ENCODE measurements around the gene TSFM.
"Not testable (repeated sequence)": the region's sequence is repeated elsewhere in the genome, so short reads cannot be mapped to it uniquely, and the experiment has no call there.

TSFM gene

DNA sequence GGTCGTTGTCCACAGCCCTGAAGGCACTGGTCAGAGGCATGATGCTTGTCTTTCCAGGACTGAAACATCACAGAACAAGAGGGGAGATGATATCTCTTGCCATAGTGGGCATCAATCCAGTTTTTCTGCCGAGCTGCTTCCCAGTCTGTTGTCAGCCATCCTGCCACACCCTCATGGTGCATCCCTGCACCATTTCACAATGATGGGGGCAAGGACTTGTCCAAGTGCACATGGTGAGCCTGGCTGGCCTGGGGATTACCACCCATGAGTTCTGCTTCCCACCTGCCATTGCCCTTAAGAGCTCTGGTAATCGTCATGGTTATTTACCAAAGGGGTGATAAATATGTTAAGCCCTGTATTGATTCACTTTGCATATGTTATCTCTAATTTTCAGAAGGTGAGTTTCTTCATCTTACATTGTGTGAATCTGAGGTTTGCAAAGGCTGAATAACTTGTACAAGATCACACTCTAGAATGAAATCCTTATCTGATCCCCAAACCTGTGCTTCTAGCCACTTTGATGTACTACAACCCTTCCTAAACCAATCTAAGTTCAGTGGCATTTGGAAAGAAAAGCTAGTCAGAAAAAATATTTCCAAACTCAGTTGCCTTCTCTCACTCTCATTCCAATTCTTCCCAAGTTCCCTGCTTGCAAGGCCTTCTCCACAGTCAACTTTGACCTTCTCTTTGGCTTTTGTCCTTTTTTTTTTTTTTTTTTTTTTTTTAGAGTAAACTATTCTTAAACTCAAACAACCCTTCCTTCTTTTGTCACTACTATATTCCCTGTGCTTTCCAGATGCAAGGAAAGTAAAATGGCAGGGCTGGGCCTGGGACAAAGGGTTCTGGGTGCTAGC is 33.6 kb downstream of the TSFM start:
- no peak for DNase-seq

DNA sequence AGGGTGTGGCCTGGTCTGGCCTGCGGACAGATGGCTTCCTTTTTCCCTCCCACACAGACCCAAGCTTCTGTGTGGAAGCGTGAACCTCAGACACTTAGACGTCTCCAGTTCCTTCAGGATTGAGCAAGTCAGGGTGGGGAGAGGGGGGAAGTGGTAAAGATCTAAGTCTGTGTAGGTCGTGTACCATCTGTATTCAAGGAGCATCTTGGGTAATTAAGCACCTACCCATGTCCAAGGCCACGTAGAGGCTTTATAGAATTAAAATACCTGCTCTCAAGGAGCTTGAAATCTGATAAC is 34.2 kb downstream of the TSFM start:
- DNase-seq = peak; percentile 77

DNA sequence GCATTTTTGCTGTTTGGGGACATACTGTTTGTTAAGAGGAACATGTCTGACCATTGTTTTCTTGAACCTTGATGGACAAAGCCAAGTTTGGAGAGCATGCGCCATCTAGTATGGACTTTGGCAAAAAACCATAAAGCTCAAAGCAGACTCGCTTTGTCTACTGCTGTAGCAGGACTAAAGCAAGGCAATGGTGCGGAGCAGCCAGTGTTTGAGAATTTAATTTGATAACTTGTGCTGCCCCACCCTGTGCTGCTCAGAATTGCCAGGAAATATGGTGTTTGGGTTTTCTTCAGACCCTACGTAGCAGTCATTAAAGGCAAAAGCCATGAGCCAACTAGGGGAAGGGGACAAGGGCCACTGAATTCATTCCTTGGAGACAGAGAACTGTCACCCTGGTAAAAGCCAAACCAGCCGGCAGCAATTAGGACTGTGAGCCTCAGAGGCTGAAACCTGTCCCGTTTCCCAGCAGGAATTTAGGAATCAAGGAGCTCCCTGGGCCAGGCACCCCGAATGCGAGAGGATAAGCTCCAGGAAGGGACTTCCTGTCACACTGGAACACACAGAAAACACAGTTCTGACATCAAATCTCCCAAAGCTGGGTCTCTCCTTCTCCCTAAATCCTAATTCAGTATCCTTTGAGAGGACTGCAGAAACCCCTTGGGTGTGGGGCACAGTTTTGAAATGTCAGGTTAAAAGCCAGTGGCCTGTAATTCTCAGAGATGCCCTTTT is 34.8 kb downstream of the TSFM start:
- DNase-seq = no peak

DNA sequence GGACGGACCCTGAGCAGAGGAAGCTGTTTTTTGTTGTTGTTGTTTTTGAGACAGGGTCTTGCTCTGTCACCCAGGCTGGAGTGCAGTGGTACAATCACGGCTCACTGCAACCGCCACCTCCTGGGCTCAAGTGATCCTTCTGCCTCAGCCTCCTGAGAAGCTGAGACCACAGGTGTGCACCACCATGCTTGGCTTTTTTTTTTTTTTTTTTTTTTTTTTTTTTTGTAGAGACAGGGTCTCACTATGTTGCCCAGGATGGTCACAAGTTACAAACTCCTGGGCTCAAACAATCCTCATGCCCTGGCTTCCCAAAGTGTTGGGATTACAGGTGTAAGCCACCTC is 35.4 kb downstream of the TSFM start:
- DNase-seq = not testable (repeated sequence)

DNA sequence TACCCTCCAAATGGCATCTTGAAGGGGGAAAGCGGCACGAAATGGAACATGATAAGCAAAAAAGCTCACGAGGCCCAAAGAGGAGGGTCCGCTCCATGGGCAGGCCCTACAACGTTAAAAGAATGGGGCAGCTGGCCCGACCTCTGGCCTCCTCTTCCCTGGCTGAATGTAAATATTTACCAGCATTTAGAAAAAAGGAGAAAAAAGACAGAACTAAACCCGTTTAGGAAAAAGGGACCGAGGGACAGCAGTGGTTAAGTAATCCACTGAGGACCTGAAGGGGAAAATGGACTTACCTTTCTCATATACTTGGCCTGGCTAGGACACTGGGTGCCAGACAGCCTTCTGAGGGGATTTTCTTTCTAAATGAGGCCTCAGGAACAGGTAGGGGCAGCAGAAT is 37.5 kb downstream of the TSFM start:
- DNase-seq = not testable (repeated sequence)

DNA sequence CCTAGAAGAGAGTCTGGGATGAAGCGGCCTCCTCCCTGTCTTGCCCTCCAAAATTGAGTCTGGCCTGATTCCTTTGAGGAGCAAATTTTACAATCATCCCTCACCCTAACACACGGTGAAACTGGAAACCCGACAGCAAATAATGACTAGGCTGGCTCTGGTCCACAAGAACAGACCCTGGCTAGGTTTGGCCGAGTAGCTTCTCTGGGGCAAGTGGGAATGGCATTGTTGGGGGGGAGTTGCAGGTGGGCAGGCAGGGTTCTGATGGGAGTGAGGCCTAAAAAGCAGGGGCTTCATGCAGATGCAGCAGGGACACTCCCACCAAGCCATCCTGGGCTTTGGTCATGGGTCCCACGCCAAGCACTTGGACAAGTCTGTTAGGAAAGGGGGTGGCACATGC is 38.4 kb downstream of the TSFM start:
- DNase-seq = not testable (repeated sequence)

DNA sequence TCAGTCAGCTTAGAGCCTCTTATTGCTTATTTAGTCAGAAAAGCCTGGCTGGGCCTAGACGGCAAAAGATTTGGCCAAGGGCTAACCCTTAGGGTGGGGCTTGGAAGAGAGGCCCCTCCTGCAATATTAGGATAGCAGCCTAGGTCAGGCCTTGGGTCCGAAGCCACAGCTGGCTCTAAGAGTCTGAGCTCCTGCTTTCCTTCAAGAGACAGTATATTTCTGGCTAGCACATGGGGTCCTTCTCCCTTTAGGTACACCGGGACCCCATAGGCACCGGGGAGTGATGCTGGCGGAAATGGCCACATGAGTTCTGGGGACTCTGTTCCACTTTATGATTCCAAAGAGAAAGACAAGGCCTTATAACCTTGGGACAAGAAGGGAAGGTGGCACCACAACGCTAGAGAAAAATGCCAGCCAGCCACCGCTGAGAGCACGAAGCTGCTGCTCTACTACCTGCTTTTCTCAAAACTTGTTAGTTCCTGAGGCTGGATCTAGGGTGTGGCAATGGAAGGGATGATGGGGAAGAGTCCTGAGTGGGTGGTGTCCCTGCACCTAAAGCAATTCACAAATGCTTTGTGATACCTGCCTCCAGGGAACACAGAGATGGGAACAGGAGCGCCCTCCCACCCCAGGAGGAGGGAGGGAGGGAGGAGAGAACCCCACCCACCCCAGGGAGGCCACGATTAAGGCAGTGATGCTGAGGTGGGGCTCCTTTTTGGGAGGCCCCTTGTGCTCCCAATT is 39.1 kb downstream of the TSFM start:
- DNase-seq = no peak

DNA sequence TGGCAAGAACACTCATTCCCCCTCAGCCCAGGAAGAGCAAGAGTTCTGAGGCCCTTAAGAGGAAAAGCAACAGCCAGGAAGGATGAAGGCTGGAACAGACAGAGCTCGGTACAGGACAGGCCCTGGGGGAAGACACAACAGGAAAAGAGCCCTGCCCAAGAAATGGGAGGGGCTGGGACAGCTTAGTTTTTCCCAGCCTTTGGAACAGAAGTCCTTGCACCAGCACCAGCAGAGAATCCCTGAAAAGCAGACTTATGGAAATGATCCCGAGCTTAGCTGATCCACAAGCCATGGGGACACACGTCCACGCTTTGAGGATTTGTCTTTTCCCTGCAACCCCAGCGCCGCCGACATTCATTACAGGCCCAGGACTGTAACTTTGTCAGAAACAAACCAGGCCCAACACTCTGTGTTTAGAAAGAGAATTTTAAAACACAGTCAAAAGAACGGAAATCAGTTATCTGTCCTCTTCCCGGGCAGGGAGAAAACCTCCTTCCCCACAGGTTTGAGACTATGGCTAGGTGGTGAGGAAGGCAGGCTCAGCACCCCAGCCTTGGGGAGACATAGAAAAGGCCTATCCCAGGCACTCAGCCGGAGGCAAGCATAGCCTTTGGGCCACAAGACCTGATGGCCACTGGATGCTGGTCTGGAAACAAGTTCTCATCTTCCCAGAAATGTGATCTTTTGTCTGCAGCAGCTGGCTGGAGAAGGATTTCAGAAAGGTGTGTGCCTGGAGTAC is 40.0 kb downstream of the TSFM start:
- no peak for DNase-seq

DNA sequence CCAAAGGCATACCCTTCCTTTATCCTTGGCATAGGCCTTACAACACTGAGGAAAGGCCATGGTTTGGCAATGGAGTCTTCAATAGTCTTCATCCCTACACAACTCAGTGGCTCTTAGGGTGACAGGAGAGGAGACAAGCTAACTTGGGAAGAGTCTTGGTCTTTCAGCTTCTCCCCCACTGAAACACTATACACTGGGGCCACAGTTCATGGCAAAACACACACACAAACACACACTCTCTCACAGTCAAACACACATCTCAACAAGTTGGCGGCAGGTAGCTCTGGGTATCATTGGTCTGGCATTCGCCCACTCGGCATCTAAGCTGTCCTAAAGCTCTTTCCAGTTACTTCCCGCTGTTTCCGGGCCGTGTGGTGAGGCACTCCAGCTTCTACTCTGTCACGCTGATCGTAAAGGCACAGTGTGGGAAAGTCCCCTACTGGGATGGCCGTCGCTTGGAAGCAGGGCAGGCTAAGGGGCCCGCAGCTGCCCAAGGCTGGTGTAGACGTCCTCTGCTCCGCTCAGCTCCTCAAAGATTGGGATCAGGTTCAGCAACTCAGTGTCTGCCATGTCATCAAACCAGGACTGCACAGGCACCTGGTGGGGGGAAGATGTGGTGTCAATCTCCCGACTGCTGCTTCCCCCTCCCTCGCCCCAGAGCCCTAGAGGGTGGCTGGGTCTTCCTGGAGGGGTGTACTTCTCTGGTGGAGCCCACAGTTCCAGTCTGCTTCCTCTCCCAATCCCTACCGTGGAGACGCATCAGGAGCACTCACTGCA is 40.7 kb downstream of the TSFM start:
- no peak for DNase-seq

DNA sequence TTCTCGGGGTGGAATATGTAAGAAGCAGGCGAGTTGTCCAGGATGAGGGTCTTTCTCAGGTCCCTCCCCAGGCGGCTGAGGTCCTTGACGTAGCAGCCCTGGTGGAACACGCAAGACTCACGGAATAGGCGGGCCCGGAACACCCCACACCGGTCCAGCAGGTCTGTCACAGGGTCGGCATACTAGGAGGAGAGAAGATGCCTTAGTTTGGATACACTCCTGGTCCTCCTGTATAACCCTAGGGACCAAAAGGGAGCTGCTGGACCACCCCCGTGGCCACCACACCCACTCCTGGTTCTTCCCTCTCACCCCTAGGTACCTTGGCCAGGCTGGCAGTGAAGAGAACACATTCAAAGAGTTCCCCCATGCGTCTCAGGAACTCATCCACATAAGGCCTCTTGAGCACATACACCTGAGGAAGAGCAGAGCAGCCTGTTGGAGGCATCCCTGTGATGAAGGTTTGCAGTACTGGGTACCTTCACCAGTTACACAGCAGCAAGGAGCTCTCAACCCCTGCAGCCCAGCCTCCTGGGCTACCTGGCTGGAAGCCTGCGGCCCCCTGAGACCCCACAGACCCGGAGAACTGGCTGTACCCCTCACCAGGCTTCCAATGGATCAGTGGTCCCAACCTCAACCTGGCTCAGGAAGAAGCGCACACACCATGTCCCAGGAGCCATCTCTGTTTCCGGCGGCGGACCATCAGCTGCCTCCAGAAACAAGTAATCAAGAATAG is 41.5 kb downstream of the TSFM start:
- DNase-seq = no peak

DNA sequence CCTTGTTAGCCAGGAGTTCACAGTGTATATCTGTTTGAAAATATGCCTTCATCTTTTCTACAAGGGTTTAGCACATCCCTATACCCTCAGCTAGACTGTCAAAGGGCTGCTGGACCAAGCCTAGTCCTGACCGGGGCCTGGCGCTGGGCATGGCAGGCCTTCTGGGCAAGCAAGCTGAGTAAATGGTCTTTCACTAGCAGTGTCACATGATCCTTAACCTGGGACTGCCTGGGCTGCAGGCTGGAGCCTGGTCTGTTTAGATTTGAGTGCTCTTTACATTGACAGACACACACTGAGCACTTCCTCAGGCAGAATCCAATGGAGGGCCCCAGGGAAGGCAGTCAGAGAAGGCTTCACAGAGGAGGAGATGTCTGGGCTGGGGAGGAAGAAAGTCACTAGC is 42.9 kb downstream of the TSFM start:
- no peak for DNase-seq

DNA sequence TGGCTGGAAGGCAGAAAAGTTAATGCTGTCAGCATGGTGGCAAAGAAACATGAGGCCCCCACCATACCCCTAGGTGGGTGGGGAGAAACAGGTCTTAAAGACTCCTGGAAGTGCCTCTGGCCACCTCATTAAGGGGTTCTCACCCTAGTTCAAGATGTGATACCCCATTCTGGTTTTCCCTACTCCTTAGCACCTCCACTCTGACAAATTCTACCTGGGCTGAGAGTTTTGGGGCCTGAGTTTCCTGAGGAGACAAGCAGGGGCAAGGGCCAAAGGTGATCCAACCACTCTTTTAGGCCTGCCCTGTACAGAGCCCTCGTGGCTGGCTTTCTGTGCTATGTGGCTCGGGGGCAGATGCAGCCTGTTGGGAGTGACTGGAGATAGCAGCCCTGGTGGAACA is 43.8 kb downstream of the TSFM start:
- no peak for DNase-seq

DNA sequence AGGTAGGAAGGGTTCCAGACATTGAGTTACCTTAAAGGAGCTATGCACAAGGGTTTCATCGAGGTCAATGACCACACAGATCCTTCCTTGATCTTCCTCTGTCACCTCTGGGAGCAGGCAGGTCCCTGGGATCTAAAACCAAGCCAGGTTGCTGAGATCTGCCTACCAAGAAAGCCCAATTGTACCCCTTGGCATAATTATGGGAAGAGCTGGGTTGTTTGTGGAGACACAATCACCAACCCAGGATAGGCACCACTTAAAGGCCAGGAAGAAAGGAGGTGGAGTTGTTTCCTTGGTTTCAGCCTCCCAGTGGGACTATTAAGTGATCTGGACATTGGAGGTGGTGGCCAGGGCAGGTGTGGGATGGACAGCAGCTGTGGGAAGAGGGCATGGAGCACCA is 44.4 kb downstream of the TSFM start:
- DNase-seq = no peak

DNA sequence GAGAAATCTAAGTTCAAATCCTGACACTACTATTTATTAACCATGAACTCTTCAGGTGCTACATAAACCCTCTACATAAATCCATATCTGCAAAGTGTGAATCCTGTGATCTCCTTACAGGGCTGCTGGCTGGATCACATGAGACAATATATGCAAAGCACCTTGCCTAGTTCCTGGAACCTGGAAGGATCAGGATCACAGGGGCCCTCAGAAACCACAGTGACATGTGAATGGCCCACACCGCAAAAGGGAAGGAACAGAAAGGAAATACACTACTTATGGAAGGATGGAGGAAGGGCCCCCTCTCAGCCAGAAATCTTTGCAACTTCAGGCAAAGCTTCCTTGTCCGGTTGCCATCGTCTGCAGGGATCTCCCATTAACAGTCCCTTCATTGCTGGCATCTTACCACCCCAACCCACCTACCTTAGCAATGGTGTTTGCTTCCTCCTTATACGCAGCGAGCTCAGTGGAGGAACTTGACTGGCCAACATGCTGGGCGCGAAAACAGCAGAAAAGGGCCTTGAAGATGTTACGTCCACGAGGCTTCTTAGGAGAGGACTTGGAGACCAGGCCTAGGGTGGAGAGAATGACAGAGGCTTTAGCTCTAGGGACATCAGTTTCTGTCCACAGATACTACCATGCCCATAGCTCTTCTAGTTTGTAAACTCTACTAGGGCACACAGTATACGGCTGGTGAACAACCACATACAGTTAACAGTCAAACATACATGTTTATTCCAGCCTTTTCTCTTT is 46.6 kb downstream of the TSFM start:
- peak; percentile 31 for DNase-seq

DNA sequence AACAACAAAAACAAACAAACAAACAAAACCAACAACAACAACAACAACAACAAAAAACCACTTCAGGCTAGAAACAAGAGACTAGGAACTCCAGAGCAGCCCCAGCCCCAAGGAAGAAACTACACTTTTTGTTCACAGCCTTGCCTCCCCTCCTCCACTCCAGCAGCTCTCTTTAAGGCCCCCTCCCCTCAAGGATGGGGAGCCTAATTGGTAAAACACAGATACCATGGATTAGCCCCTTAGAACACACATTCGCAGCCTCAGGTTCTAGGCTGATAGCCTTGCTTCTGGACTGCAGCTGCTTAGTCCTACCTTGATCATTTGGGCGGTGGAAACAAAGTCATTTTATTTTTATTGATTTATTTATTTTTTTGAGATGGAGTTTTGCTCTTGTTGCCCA is 47.8 kb downstream of the TSFM start:
- DNase-seq = no peak

DNA sequence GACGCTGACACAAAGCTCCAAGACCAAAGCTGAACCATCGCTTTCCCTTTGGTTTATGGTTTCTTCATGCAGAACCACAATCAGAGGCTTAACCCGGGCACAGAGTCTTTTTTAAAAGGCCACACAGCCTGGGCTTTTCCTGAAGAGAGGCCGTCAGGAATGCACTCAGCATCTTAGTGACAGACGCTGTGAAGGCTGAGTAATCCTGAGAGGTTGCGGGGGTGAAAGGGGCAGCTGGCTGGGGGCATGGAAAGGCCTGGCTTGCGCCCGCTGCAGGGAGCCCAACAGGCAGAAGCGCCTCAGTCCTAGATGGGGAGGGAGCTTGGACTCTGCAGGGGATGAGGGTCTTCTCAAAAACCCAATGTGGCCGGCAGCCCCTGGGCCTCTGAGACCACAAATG is 50.4 kb downstream of the TSFM start:
- DNase-seq = no peak

DNA sequence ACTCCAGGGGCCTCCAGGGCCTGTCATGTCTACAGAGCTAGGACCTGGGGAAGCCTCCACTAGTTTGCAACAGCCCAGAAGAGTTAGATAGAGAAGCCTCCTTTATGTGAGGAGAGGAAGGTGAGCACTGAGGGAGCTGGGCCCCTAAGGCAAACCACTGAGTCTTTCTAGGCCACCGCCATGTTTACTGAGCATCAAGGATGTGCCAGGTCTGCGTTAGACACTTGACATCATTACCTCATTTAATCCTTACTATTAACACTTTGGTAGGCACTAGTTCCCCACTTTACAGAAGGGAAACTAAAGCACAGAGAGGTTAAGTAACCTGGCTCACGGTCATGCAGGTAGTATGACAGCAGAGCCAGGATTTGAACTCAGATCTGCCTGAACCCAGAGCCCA is 51.1 kb downstream of the TSFM start:
- no peak for DNase-seq

DNA sequence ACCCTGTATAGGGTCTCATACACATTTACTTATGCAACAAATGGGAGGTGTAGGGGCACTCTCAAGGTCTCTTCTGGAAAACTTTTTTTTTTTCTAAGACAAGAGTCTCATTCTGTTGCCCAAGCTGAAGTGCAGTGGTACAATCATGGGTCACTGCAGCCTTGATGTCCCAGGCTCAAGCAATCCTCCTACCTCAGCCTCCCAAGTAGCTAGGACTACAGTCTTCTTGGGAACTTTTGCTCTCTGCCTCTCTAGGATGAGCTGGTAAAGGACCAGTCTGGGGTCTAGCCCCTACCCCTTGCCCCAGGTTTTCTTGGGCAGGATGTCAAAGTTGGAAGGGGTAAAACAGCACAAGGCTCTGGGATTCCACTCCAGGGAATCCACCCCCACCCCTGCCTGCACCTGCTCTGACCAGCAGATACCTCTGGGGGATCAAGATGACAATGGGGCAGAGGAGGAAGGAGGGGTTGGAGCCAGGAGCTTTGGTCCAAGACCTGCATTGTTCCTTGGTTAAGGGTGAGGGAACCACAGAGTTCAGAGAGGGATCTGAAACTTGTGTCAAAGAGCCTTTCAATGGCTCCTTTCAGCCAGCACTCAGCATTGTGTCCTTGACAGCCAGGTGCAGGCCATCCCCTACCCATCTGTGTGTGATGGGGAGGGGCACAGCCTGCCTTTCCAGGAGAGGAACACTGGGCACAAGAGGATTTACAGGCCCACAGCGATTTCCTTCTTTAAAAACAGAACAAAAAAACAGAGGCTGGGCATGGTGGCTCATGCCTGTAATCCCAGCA is 51.7 kb downstream of the TSFM start:
- DNase-seq = no peak

DNA sequence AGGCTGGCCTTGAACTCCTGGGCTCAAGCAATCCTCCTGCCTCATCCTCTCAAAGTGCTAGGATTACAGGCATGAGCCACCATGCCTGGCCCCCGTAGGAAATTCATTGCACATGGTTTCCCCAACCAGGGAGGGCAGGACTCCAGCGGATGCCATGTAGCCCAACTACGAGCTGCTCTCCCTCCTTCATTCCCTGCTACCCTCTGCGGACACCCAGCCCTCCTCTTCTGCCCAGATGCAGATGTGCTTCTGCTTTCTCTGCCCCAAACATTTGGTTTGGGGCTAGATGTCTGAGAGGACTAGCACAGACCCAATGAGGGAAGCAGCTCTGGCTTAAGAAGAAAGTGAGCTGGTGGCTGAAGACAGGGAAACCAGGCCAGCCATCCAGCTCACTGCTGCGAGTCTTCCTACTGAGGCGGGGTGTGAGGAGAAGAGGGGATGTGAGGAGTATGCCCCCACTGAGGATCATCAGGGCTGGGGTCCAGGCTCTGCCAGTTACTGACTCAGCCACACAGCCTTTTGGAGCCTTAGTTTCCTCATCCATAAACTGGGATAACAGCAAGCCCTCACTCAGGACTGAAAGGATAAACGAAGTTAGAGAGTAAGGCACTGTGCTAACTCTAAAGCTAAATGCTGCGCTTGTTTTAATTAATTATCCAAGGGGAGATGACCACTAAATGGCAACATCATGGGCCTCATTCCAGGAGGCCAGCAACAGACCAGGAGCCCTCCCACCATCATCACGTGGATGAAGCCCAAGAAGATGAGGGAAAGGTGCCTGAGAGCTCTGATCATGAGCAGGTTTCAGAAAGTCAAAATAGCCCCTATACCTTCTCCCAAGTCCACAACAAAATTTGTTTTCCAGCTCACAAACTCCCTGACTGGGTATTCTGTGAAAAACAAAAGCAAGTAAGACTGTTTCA is 53.0 kb downstream of the TSFM start:
- peak; percentile 37 for DNase-seq
